Measurements from ENCODE around the gene GNPNAT1. TPM values are rescaled to one million over a fixed set of nuclear protein-coding genes. Genes with fewer than 3 reads are reported as not detected.
"Not testable (repeated sequence)": the region's sequence is repeated elsewhere in the genome, so short reads cannot be mapped to it uniquely, and the experiment has no call there.

Gene GNPNAT1
- total and polyA plus RNA-seq, 2 of the 4 experiments (the other 2 are of a cell fraction), result 19.4 to 30.5 TPM

DNA sequence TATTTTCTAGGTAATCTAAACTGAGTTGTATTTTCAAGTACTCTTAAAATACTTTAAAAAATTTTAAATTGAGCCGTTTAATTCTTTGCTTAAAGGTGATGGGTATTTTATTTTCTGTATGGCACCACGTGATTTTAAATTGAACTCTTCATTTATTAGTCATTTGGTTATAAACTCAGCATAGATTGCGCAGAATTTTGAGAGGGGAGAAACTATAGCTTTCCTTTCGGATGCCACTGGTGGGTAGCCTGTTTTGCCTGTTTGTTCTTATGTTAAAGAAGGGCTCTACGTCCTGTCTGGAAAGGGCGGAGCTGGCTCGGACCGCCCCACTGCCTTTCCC, 61.9 kb downstream of the GNPNAT1 start:
- TF ChIP-seq USF2 (IDR thresholded peaks at IDR 0.05; ENCODE audit: low read depth, low read length), result peak; percentile 41
- no peak for TF ChIP-seq ELK1 (IDR thresholded peaks at IDR 0.05; ENCODE audit: borderline replicate concordance, low read depth, low read length)
- TF ChIP-seq FOS (IDR thresholded peaks at IDR 0.05; ENCODE audit: low read depth, low read length), result no peak
- TF ChIP-seq BHLHE40 (IDR thresholded peaks at IDR 0.05; ENCODE audit: low read depth, low read length), result no peak
- in situ Hi-C loops (cut with MboI; ENCODE audit: low sequenced_read_pairs) (no loop called here), dilution Hi-C loops (cut with HindIII; ENCODE audit: low sequenced_read_pairs, unreplicated experiment) (no loop called here), intact Hi-C loops (cut with micrococcal nuclease) (loop anchor here (5.0 kb wide), 1 partner anchor 578 kb away; no protein-coding TSS in a partner anchor)
- ChIA-PET CTCF (no interaction called here), POLR2A (ENCODE audit: unreplicated experiment) (no interaction called here)
- peaks cover 7% of the 10 kb centered on the region for H3K36me3 ChIP-seq (ENCODE audit: control insufficient read depth, insufficient read depth, low read length)
- no TSS peak for BruUV-seq (replicated peaks)
- H3K9me3 ChIP-seq (ENCODE audit: control insufficient read depth, insufficient read depth, low read length), result no peaks in the 10 kb centered on the region
- H2AK5ac ChIP-seq (ENCODE audit: low read depth, low read length), result no peak overlapping the region
- H3K56ac ChIP-seq (ENCODE audit: extremely low read depth, insufficient read depth, low read length), result no peak overlapping the region
- no peak overlapping the region for H4K8ac ChIP-seq (ENCODE audit: low read depth in 2 of 2, low read length in 2 of 2)
- no peak overlapping the region for H2BK120ac ChIP-seq (ENCODE audit: low read depth, low read length)
- no peak overlapping the region for H3K27ac ChIP-seq (ENCODE audit: insufficient read depth, low read length)
- no peak overlapping the region for H2BK5ac ChIP-seq (ENCODE audit: low read depth, low read length, poor library complexity, severe bottlenecking)
- peak overlapping the region; percentile 83 for H3K4me2 ChIP-seq (ENCODE audit: low read depth, low read length)
- H3K79me1 ChIP-seq (ENCODE audit: low read depth in 1 of 2, low read length in 2 of 2), result peaks cover 9 to 41% of the 10 kb centered on the region in 2 experiments; a peak in 3 of 4 replicates
- no peak overlapping the region for H3K23ac ChIP-seq (ENCODE audit: low read depth, low read length)
- no peaks in the 10 kb centered on the region; the same call in 1 of the 2 replicates for H4K20me1 ChIP-seq (ENCODE audit: insufficient read depth, low read length)
- no peak overlapping the region for H3K9ac ChIP-seq (ENCODE audit: low read depth, low read length)
- no peak for DNase-seq
- H2AFZ ChIP-seq (replicated peaks; ENCODE audit: low read length, poor library complexity), result no peak overlapping the region
- H4K5ac ChIP-seq (ENCODE audit: low read depth, low read length), result no peak overlapping the region
- H2BK20ac ChIP-seq (ENCODE audit: low read depth, low read length), result no peak overlapping the region
- H4K91ac ChIP-seq (ENCODE audit: insufficient read depth, low read depth, low read length), result no peak overlapping the region
- no CpG with 5 or more reads among the region's 8 CpGs for WGBS, 2 experiments (ENCODE audit: extremely low coverage in 2 of 2, insufficient read length in 1 of 2)
- no peak overlapping the region for H2BK15ac ChIP-seq (ENCODE audit: low read depth, low read length)
- no peak overlapping the region for H3K4ac ChIP-seq (ENCODE audit: low read depth, low read length)
- ATAC-seq (ENCODE audit: low read depth), result no peak
- no peak overlapping the region for H3K18ac ChIP-seq (ENCODE audit: low read depth, low read length)
- no peak overlapping the region for H2AK9ac ChIP-seq (replicated peaks; ENCODE audit: low read depth, low read length, poor library complexity)
- peak overlapping the region; percentile 44; the same call in 1 of the 2 replicates for H3K4me3 ChIP-seq (ENCODE audit: insufficient read depth, low read depth, low read length)
- H3K27me3 ChIP-seq (ENCODE audit: control insufficient read depth, insufficient read depth, low read length), result no peaks in the 10 kb centered on the region
- no peaks in the 10 kb centered on the region for H3K9me1 ChIP-seq (ENCODE audit: insufficient read depth, low read length)
- no peak overlapping the region for H3K14ac ChIP-seq (replicated peaks; ENCODE audit: low read depth, low read length)
- no peaks in the 10 kb centered on the region for H3K4me1 ChIP-seq (ENCODE audit: control insufficient read depth, insufficient read depth, low read length)

- peaks cover 10% of the 10 kb centered on the region for H3K36me3 ChIP-seq (ENCODE audit: control insufficient read depth, insufficient read depth, low read length)
- H3K4me3 ChIP-seq (ENCODE audit: insufficient read depth, low read depth, low read length); H2BK20ac ChIP-seq (ENCODE audit: low read depth, low read length); DNase-seq; BruUV-seq (replicated peaks); H3K9ac ChIP-seq (ENCODE audit: low read depth, low read length); ATAC-seq (ENCODE audit: low read depth); H2AFZ ChIP-seq (replicated peaks; ENCODE audit: low read length, poor library complexity); H3K27ac ChIP-seq (ENCODE audit: insufficient read depth, low read length); H2BK15ac ChIP-seq (ENCODE audit: low read depth, low read length); H3K56ac ChIP-seq (ENCODE audit: extremely low read depth, insufficient read depth, low read length); H2BK5ac ChIP-seq (ENCODE audit: low read depth, low read length, poor library complexity, severe bottlenecking); H2BK120ac ChIP-seq (ENCODE audit: low read depth, low read length); H4K5ac ChIP-seq (ENCODE audit: low read depth, low read length); H3K4me1 ChIP-seq (ENCODE audit: control insufficient read depth, insufficient read depth, low read length); H3K27me3 ChIP-seq (ENCODE audit: control insufficient read depth, insufficient read depth, low read length); POLR2A ChIA-PET (ENCODE audit: unreplicated experiment); H3K9me1 ChIP-seq (ENCODE audit: insufficient read depth, low read length); H2AK5ac ChIP-seq (ENCODE audit: low read depth, low read length); H2AK9ac ChIP-seq (replicated peaks; ENCODE audit: low read depth, low read length, poor library complexity); H4K91ac ChIP-seq (ENCODE audit: insufficient read depth, low read depth, low read length); H3K4ac ChIP-seq (ENCODE audit: low read depth, low read length); H4K8ac ChIP-seq (ENCODE audit: low read depth in 2 of 2, low read length in 2 of 2); H3K4me2 ChIP-seq (ENCODE audit: low read depth, low read length); H3K14ac ChIP-seq (replicated peaks; ENCODE audit: low read depth, low read length); H3K9me3 ChIP-seq (ENCODE audit: control insufficient read depth, insufficient read depth, low read length); H3K18ac ChIP-seq (ENCODE audit: low read depth, low read length); dilution Hi-C loops (cut with HindIII; ENCODE audit: low sequenced_read_pairs, unreplicated experiment); H4K20me1 ChIP-seq (ENCODE audit: insufficient read depth, low read length); H3K23ac ChIP-seq (ENCODE audit: low read depth, low read length); in situ Hi-C loops (cut with MboI; ENCODE audit: low sequenced_read_pairs): not testable (repeated sequence)
- WGBS, 2 experiments (ENCODE audit: extremely low coverage in 2 of 2, insufficient read length in 1 of 2), result 87% methylated on average over 4 of the region's 15 CpGs; no CpG with 5 or more reads in 1 of the 2 experiments
- CTCF ChIA-PET, result interaction anchor here (1.1 kb wide), 1 partner anchor 13 kb away, joined by 3 read pairs; no protein-coding TSS in a partner anchor
- intact Hi-C loops (cut with micrococcal nuclease), result loop anchor here (5.0 kb wide), 1 partner anchor 578 kb away; no protein-coding TSS in a partner anchor
- peaks cover 9 to 40% of the 10 kb centered on the region in 2 experiments; a peak in 3 of 4 replicates for H3K79me1 ChIP-seq (ENCODE audit: low read depth in 1 of 2, low read length in 2 of 2)
Observed at GRCh38 chr14:52729035-52729434, 62.4 kb downstream of the GNPNAT1 start.

Measured in IMR-90 (cell line).